NAMALWA (cell line): ENCODE data around the gene SLC4A1.

Experiments used
- DNase-seq: peaks from one replicate; pipeline ENCODE4 v3.0.0-alpha.2; 2015; ENCODE audit warnings: low spot score

Gene SLC4A1

DNA sequence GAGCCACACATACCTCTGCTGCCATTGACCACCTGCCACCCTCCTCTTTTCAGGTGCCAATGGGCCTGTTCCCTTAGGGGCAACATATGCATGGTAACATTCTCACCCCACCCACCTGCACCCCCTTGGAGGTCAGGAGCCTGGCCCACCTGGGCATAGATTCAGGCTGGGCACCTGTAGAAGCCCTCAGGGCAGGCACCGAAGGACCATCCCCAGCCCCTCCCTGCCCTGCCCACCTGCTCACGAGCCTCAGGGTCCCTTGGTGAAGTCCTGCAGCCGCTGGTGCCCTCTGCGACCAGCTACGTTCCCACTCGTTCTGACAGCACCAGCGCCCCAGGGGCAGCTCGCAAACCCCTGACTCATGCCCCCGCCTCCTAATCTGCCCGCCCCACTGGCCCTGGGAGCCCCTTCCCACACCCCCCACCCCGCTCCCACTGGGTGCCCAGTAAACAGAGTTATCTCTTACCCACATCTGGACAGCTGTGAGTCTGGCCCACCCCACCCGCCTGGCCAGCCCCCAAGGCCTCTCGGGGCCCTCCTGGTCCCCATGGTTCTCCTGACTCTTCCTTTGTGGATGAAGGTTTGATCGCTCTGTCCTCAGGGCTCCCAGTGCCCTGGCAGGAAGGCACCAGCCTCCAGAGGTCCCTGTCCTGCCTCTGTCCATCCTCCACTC, at the start of gene SLC4A1:
Gene SLC4A1 (minus strand): TSS at position 318 of the 673 bp plus-strand sequence. CDS start 5,269 bp downstream, outside the sequence.
- no peak for DNase-seq

DNA sequence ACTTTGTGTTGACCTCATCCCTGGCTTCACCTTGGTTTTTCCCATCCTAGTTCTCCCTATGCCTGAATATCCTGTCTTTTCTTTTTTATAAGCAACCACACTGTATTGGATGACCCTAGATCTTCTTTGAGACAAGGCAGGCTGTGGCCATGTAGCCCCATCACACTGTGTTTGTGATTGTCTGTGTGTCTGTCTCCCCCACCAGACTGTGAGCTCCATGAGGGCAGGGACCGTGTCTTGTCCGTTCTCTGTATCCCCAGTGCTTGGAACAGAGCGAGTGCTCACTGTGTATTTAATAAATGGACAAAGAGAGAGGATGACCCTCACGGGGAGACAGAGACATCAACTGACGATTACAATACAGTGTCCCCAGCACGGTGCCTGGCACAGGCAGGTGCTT, 49.6 kb upstream of the SLC4A1 start:
- no peak for DNase-seq

DNA sequence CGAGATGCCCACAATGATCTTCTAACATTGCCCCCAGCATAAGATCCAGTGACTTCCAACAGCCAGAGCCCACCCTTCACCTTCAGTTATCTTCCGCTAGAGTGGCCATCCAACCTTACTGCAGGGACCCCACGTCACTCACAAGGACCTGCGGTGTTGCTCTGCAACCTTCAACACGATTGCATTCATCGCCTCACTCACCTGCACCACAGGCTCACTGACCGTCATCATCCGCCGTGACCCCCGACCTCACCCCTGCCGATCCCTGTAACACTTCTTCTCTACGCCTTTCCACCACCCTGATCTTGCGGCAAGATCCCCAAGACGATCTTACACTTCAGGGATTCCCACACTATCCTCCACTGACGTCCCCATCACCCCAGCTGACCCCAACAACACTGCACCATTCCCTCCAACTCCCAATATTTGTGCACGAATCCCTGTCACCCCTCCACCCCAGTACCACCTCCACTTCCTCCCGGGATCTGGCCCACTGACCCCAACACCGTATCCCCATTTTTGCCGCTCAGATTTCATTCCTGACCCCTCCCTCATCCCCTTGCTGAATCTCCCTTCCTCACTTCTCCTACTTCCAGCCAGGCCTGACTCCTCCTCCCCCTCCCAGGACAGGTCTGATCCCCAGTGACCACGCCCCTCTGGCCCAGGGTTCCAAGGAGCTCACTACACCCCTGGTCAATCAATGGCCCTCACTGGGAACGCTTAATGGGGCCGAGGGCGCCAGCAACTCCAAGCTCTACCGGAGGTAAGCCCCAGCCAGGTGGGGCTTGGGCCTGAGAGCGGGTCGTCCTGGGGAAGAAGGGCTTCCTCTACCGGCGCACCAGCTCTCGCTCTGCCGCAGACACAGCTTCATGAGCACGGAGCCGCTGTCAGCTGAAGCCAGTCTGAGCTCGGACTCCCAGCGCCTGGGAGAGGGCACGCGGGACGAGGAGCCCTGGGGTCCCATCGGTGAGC, 48.1 kb upstream of the SLC4A1 start:
- no peak for DNase-seq

DNA sequence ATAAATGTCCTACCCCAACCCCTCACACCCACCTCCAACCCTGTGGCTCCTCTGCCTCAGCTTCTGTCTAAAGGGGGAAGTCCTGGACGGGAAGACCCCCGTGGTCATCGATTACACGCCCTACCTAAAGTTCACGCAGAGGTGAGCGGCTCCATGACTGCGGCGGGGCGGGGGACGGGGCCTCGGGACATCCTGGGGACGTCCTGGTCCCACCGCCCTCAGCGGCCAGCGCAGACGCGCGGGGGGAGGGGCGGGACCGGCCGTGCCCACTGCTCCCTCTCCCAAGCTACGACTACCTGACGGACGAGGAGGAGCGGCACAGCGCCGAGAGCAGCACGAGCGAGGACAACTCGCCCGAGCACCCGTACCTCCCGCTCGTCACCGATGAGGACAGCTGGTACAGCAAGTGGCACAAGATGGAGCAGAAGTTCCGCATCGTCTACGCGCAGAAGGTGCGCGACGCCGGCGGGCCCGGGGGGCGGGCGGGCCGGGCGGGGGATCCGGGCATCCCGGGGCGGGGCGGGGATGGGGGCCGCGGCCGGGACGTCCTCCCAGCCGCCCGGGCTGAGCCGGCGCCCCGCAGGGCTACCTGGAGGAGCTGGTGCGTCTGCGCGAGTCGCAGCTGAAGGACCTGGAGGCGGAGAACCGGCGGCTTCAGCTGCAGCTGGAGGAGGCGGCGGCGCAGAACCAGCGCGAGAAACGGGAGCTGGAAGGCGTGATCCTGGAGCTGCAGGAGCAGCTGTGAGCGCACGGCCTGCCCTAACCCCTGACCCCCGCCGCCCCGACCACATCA, 47.1 kb upstream of the SLC4A1 start:
- DNase-seq = no peak

DNA sequence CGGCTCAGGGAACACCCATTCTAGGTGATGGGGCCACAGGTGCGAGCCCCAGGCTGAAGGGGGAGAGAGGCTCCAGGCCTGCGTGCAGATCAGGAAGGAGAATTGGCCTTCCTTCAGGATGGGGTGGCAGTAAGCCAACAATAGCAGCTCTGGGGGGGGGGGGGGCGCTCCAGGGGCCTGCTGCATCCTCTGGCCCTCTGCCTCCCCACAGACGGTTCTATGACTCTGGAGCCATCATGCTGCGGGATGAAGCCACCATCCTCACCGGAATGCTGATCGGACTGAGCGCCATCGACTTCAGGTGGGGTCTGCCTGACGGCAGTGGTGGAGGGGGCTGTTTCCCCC, 46.6 kb upstream of the SLC4A1 start:
- DNase-seq = no peak

DNA sequence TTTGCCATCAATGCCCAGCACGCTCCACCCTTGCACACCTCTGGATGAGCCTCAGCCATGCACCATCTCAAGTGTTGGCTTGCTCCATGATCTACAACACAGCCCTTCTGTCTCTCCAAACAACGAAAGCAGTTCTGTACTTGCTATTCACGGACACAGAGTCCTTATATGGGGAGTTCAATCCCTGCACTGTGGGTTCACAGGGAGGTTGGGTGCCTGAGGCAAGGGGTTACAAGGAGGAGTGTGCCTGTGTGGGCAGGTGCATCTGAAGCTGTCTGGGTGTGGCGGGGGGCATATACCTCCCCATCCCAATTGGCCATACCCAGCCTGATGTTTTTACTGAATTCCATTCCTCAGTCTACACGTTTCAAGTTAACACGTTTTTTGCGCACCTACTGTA, 46.1 kb upstream of the SLC4A1 start:
- DNase-seq = no peak

DNA sequence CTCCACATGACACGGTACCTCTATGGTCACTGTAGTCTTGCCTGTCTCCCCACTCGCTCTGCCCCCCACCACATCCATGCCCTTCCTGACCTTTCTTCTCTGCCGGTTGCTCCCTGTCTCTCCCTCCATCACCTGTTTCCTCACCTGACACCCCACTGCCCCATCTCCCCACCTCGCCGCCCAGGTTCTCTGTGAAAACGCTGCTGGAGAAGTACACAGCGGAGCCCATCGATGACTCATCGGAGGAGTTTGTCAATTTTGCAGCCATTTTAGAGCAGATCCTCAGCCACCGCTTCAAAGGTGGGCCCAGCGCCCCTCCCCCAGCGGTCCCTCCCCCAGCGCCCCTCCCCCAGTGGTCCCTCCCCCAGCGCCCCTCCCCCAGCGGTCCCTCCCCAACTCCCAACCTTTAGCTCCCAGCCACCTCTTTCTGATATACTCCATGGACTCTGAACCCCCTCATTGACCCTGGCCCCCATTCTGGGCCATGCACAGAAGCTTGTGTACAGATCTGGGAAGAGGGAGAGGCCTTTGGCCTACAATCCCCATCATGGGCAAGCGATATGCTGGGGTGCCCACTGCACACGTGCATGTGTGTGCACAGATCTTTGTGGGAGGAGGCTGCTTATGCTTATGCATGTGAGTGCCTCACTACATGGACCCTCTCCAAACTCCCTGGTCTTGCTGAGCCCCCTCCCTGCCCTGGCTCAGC, 44.6 kb upstream of the SLC4A1 start:
- no peak for DNase-seq

DNA sequence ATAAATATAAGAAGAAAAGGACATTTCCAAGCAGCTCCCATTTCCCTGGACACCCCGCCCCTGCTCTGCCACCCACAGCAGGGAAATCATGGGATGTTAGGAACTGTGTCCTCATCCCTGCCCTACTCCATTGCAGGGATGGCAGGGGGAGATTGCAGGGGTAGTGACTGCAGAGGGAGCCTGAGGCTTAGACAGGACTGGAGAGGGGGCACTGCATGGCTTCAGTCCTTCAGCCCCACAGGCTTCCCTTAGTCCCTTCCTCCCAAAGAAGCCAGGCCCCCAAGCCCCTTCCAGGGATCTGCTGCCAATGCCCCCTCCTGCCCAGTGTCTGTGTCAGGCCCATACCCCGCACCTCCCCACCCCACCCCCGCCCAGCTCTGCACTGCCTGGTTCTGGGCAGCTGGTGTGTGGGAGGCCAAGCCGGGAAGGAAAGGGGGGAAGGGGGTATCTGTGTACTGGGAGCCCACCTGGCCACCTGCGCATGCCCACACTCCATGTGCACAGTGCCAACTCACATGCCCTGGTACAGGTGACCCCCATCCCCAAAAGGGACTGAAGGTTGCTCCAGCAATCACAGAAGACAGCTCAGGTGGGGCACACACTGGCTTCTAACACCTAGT, 43.7 kb upstream of the SLC4A1 start:
- no peak for DNase-seq

DNA sequence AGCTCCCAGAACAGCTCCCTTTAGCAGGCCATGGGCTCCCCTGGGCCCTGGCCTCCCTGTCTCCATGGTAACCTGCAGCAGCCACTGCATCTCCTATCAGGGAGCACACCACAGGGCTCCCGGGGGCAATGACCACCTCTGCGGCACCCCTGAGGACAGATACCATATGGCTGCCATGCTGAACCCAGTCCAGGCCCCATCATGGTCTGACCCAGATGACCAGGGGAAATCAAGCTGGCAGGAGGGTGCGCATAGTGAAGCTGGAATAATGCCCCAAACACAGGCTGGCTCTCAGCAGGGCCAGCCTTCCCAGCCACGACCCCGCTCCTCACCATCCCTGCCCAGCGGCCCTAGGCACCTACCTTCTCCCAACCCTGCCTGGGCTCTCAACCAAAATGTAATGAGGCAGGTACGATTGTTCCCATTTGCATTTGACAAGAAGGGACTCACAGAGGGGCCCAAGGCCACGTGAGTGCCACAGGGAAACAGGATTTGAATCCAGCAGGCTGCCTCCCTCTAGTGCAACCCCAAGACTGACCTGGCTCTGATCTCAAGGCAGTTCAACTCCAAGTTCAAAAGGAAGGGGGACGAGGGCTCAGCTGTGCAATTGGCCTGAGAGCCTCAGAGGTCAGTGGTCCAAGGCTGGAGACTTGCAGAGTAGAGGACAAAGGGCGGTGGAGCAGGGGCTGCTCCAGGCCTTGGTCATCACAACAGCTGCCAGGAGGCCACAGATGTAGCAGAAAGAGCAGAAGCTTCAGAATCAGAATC, 42.9 kb upstream of the SLC4A1 start:
- DNase-seq = no peak

DNA sequence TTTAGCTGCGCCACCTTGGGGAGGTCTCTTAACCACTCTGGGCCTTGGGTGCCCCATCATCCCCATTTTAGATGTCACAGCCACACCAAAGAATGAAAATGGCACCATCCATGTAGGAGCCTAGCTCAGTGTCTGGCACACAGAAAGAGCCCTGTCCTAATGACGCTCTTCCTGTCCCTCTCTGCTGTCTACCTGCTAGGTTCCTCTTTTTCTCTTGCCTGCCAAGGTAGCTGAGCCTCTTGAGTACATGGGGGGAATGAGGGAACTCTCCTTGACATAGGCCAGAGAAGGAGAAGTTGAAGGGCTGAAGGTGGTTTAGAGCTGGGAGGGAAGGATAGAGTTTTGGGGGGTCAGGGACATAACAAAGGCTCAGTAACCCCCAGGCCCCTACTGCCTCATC, 42.3 kb upstream of the SLC4A1 start:
- no peak for DNase-seq

DNA sequence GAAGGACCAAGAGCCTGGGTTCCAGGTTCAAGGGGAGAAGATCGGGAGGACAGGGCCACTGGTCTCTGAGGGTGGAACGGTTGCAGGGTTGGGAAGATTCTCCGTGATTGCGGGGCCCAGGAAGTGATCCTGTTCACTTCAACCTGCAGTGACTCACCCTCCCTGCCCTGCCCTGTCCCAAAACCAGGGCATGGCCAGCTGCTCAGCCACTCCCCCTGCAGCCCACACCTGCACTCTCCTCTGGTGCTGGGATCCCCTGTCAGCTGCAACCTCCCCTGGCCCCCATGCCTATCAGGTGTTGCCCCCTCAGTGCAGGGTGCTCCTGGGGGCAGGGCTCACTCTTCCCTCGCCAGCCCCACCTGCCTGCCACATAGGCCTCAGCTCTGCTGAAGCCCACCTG, 41.5 kb upstream of the SLC4A1 start:
- no peak for DNase-seq

DNA sequence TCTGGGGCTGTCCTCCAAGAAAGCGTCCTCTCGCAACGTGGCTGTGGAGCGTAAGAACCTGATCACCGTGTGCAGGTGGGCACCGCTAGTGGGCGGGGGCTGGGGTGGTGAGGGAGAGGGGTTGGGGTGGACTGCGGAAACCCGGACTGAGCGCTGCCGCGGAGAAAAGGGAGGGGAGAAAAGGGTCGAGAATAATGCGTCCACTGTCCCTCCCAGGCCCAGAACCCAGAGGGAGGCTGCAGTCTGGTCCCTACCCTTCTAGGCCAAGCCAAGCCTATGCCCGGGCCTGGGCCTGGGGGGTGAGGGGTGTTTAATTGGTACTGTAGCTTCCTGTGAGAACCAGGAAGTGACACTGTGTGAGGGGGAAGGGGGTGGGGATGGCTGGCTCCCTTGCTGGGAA, 40.9 kb upstream of the SLC4A1 start:
- no peak for DNase-seq

DNA sequence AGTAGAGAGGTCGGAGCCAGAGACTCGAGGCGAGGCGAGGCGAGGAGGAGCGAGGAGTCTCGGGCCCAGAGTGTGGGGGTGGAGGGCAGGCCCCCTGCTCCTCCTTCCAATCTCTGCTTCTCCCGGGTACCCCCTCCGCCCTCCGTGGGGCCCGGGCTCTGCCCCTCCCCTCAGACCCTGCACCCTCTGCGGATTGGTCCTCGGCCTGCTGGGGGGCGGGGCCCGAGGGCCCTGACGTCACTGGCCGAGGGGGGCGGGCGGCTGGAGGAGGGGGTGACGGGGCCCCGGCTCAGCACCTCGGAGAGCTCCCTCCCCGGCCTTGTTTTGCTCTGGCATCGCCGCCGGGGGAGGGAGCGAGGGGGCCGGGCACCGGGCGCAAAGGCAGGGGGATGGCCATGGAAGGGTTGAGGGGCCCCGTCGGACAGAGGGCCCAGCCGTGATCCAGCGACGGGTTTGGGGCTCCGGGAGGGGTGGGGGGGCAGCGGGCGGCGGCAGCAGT, 40.4 kb upstream of the SLC4A1 start, which contains the start of gene RUNDC3A:
Gene RUNDC3A (plus strand): TSS at position 282 of the 499 bp plus-strand sequence. CDS start 232 bp downstream, outside the sequence.
- peak; percentile 81 for DNase-seq

DNA sequence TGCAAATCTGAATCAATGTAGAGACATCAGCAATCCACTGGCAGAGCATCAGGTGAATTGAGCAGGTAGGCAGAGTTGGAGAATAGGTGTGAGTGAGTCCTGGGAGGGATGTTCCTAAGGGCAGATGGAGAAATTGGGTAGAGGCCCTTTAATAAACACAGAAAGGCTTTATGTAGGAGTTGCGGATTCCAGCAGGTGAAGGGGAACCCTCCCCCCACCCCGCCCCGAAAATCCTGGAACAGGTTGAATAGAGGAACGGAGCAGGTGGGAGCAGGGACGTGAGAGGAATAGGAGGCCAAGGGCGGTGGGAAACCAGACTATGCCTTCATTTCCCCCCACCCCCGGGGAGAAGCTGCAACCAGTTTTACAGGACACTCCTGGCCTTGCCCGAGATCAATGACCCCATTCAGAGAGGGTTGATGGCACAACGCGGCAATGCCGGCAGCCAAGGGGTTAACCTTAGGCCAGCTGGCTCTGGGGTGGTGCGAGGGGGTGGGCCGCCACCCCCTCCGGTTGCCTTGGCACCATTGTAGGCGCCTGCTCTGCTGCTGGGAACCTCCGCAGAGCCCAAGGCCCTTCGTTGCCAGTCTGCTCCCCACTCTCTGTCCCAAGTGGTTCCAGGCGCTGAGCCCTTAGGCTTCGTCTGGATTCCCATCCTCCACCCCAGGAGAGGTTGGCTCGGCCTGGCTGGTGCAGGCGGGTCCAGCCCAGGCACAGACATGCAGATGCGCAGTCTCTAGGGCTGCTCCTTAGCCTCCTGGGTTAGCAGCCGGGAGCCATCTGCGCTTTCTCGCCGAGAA, 39.7 kb upstream of the SLC4A1 start:
- no peak for DNase-seq

DNA sequence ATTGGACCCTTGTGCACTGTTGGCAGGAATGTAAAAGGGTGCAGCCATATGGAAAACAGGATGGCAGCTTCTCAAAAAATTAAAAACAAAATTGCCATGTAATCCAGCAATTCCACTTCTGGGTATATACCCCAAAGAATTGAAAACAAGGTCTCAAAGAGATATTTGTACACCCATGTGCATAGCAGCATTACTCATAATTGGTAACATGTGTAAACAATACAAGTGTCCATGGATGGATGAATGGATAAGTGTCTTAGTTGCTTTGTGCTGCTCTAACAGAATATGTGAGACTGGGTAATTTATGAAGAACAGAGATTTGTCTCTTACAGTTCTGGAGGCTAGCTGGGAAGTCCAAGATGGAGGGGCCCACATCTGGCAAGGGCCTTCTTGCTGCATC, 36.7 kb upstream of the SLC4A1 start:
- no peak for DNase-seq

DNA sequence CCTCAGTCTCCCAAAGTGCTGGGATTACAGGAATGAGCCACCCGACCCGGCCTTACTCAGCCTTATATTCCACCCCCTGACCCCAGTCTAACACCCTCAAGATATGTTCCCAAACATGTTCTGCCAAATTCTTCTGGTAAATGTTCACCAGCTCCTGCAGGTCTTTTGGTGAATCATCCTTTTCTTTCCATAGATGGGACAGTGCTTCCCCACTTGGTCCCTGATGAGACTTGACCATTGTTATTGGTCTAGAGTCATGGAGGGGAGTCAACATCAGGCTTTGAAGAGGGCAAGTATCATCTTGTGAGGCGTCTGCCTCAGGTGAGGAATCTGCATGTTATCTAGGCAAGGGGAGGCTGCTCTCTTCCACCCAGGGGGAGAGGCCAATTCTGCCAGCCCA, 30.0 kb upstream of the SLC4A1 start:
- DNase-seq = no peak

DNA sequence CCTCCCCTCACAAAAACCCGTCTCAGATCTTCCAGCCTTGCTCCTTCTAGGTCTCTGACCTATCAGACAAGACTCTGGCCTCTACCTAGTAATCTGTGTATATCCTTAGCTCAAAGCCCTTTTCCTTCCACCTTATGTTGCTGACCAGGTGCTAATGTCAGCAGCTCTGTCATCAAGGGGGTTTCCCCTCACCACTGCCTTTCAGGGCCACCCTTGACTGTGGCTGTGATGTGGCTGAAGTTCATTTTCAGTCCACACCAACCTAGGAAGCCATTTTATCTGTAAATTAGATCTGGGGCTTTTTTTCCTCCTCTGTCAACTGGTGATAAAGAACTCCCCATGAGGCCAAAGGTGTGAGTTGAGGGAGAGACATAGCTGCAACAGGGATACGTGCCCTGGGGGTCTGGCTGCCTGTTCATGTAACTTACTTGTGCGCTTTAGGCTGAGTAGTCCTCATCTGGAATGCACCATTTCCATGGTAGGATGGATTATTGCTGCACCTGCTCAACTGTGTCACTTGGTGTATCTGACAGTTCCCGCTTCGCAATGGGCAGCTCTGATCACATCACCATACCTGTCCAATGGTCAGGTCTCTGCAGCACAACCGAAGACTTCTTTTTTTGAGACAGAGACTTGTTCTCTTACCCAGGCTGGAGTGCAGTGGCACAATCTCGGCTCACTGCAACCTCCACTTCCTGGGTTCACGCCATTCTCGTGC, 25.7 kb upstream of the SLC4A1 start:
- DNase-seq = no peak

DNA sequence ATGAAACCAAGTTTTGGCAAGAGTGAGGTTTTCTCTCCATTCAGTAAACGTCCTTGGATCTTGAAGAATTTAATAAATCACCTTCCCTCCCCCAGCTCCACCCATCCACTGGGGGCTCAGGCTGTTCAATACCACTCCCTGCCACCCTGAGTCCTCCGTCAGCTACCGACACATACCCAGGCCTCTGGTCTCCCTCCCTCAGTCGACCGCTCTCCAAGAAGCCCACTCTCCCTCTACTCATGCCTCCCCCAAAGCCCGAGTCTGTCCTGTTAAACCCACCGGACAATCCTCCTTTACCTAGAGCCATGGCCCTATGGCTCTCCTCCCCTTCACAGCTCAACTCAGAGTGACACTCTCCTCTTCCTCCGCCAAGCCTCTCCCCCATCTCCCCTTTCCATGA, 19.7 kb upstream of the SLC4A1 start:
- no peak for DNase-seq

DNA sequence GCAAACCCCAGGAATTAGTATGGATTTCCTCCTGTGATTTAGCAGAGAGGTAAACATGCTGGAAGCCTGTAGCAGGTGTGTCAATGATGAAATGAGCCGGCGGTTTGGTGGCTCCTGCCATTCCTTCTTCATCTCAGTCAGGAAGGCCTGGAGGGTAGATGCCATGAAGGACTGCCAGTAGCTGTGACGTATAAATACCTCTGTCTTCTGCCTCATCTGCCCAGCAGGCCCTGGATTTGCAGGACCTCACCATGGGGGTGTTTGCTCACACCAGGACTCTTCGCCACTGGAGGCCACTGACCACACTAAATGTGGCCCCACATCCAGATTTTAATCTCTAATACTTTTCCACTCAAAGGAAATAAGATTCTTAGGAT, 16.1 kb upstream of the SLC4A1 start:
- no peak for DNase-seq
